COLO668 (cell line): ENCODE measurements around the gene KIRREL3.

ENCODE experiments used
- DNase-seq: peaks from one replicate; lab custom pipeline; 2025; ENCODE audit not compliant: unreplicated experiment; lab: John Stamatoyannopoulos, UW

KIRREL3 gene

GRCh38 chr11:126997641-126998040 lies 2.9 kb downstream of the KIRREL3 start:
- DNase-seq = no peak

- DNase-seq = no peak
These were observed 3.4 kb downstream of the KIRREL3 start for GRCh38 chr11:126997196-126997595.

- DNase-seq = no peak
These were observed 4.3 kb downstream of the KIRREL3 start for GRCh38 chr11:126996036-126996804.

GRCh38 chr11:126993599-126993998 lies 7.0 kb downstream of the KIRREL3 start:
- no peak for DNase-seq

- no peak for DNase-seq
These were observed 7.8 kb downstream of the KIRREL3 start for GRCh38 chr11:126992804-126993111.

GRCh38 chr11:126992065-126992803 lies 8.3 kb downstream of the KIRREL3 start:
- DNase-seq = no peak

GRCh38 chr11:126991596-126991995 lies 9.0 kb downstream of the KIRREL3 start:
- DNase-seq = no peak

- no peak for DNase-seq
These were observed 9.7 kb downstream of the KIRREL3 start for GRCh38 chr11:126990716-126991480.

- DNase-seq = peak; percentile 68
These were observed 10.4 kb downstream of the KIRREL3 start for GRCh38 chr11:126989942-126990715.

GRCh38 chr11:126988655-126989054 lies 11.9 kb downstream of the KIRREL3 start:
- no peak for DNase-seq

GRCh38 chr11:126981635-126982034 lies 18.9 kb downstream of the KIRREL3 start:
- DNase-seq = no peak

- peak; percentile 74 for DNase-seq
These were observed 21.7 kb downstream of the KIRREL3 start for GRCh38 chr11:126978911-126979310.

- peak; percentile 32 for DNase-seq
These were observed 22.4 kb downstream of the KIRREL3 start for GRCh38 chr11:126978165-126978564.

- no peak for DNase-seq
These were observed 27.5 kb downstream of the KIRREL3 start for GRCh38 chr11:126973051-126973450.

- no peak for DNase-seq
These were observed 29.3 kb downstream of the KIRREL3 start for GRCh38 chr11:126971305-126971704.

- DNase-seq = no peak
These were observed 30.6 kb downstream of the KIRREL3 start for GRCh38 chr11:126969865-126970479.

- DNase-seq = no peak
These were observed 31.7 kb downstream of the KIRREL3 start for GRCh38 chr11:126968915-126969314.

GRCh38 chr11:126965331-126965730 lies 35.2 kb downstream of the KIRREL3 start:
- DNase-seq = no peak

GRCh38 chr11:126963603-126964363 lies 36.8 kb downstream of the KIRREL3 start:
- no peak for DNase-seq

GRCh38 chr11:126963115-126963514 lies 37.5 kb downstream of the KIRREL3 start:
- DNase-seq = no peak
